Retinal pigment epithelial cell (primary cell): ENCODE results near the gene KMO.
A peak's percentile ranks its signal among the peaks of the same experiment; 100 is the strongest.

Source experiments
- DNase-seq: peaks from one replicate; pipeline ENCODE4 v3.0.0-alpha.2; 2010; ENCODE audit warnings: low read depth
- H3K4me3 ChIP-seq: 2 replicates; pipeline ENCODE4 v1.5.1; 2011; ENCODE audit warnings: mild to moderate bottlenecking, low read length, control low read depth, moderate library complexity
- CTCF ChIP-seq: conservative IDR thresholded peaks from 2 replicates; pipeline ENCODE4 v1.5.1; 2011; ENCODE audit warnings: low read depth, low read length, control low read depth, inconsistent platforms

KMO gene

GRCh38 chr1:241635556-241636152 lies 103.5 kb downstream of the KMO start:
- no peak for TF ChIP-seq CTCF
- no peak overlapping the region for H3K4me3 ChIP-seq
- DNase-seq: no peak

- no peak overlapping the region for H3K4me3 ChIP-seq
- DNase-seq: no peak
- no peak for TF ChIP-seq CTCF
Measured at GRCh38 chr1:241636291-241636690, 104.1 kb downstream of the KMO start.

GRCh38 chr1:241637046-241637590 lies 104.9 kb downstream of the KMO start:
- DNase-seq: no peak
- no peak for TF ChIP-seq CTCF
- H3K4me3 ChIP-seq: peak overlapping the region; percentile 95

GRCh38 chr1:241637604-241638003 lies 105.4 kb downstream of the KMO start:
- H3K4me3 ChIP-seq: peak overlapping the region; percentile 95
- TF ChIP-seq CTCF: no peak
- no peak for DNase-seq

GRCh38 chr1:241638099-241638682 lies 106.0 kb downstream of the KMO start:
- no peak for TF ChIP-seq CTCF
- peak overlapping the region; percentile 95 for H3K4me3 ChIP-seq

GRCh38 chr1:241638909-241639622 lies 106.9 kb downstream of the KMO start:
- no peak for DNase-seq
- H3K4me3 ChIP-seq: peak overlapping the region; percentile 95
- no peak for TF ChIP-seq CTCF

More at GRCh38 chr1:241638099-241638682, 106.0 kb downstream of the KMO start:
- no peak for DNase-seq
